ENCODE data around the gene CNTNAP2.
"Not testable (repeated sequence)": the region's sequence is repeated elsewhere in the genome, so short reads cannot be mapped to it uniquely, and the experiment has no call there.

GRCh38 chr7:147801762-147802161 lies 1685.2 kb downstream of the CNTNAP2 start:
- TF ChIP-seq TCF7L2, POLR2AphosphoS5 (IDR thresholded peaks at IDR 0.05; ENCODE audit: low read depth, low read length): not testable (repeated sequence)
- TF ChIP-seq, protein P1, sequence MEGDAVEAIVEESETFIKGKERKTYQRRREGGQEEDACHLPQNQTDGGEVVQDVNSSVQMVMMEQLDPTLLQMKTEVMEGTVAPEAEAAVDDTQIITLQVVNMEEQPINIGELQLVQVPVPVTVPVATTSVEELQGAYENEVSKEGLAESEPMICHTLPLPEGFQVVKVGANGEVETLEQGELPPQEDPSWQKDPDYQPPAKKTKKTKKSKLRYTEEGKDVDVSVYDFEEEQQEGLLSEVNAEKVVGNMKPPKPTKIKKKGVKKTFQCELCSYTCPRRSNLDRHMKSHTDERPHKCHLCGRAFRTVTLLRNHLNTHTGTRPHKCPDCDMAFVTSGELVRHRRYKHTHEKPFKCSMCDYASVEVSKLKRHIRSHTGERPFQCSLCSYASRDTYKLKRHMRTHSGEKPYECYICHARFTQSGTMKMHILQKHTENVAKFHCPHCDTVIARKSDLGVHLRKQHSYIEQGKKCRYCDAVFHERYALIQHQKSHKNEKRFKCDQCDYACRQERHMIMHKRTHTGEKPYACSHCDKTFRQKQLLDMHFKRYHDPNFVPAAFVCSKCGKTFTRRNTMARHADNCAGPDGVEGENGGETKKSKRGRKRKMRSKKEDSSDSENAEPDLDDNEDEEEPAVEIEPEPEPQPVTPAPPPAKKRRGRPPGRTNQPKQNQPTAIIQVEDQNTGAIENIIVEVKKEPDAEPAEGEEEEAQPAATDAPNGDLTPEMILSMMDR (IDR thresholded peaks at IDR 0.05): not testable (repeated sequence)
